ENCODE measurements around the gene LDLRAD3. TPM values are rescaled to one million over a fixed set of nuclear protein-coding genes. Genes with fewer than 3 reads are reported as not detected.

LDLRAD3 gene
- total RNA-seq, 1 donor from 2014 or later, result 18.2 TPM

- H3K27ac Mint-ChIP-seq (ENCODE audit: unreplicated experiment), result no peak overlapping the region
- no peak for TF ChIP-seq CTCF (IDR thresholded peaks at IDR 0.05)
- H3K9me3 Mint-ChIP-seq (ENCODE audit: unreplicated experiment), result peaks cover 16% of the 10 kb centered on the region
- peaks cover 22% of the 10 kb centered on the region for H3K36me3 Mint-ChIP-seq (ENCODE audit: unreplicated experiment)
- no peak for DNase-seq (ENCODE audit: extremely low spot score, unreplicated experiment)
- H3K4me3 Mint-ChIP-seq (ENCODE audit: unreplicated experiment), result no peak overlapping the region
- H3K27me3 Mint-ChIP-seq (ENCODE audit: unreplicated experiment), result no peaks in the 10 kb centered on the region
- H3K4me1 Mint-ChIP-seq (ENCODE audit: unreplicated experiment), result peaks cover 8% of the 10 kb centered on the region
Measured at GRCh38 chr11:36116161-36116560, 172.3 kb downstream of the LDLRAD3 start.

GRCh38 chr11:36118084-36118483, 174.2 kb downstream of the LDLRAD3 start:
- no peaks in the 10 kb centered on the region for H3K27me3 Mint-ChIP-seq (ENCODE audit: unreplicated experiment)
- no peak overlapping the region for H3K27ac Mint-ChIP-seq (ENCODE audit: unreplicated experiment)
- peaks cover 8% of the 10 kb centered on the region for H3K9me3 Mint-ChIP-seq (ENCODE audit: unreplicated experiment)
- H3K4me1 Mint-ChIP-seq (ENCODE audit: unreplicated experiment), result peaks cover 11% of the 10 kb centered on the region
- no peak for DNase-seq (ENCODE audit: extremely low spot score, unreplicated experiment)
- no peak for TF ChIP-seq CTCF (IDR thresholded peaks at IDR 0.05)
- peaks cover 12% of the 10 kb centered on the region for H3K36me3 Mint-ChIP-seq (ENCODE audit: unreplicated experiment)
- H3K4me3 Mint-ChIP-seq (ENCODE audit: unreplicated experiment), result no peak overlapping the region

- Mint-ChIP-seq H3K27ac (ENCODE audit: unreplicated experiment) (no peak overlapping the region), H3K36me3 (ENCODE audit: unreplicated experiment) (peaks cover 5% of the 10 kb centered on the region), H3K27me3 (ENCODE audit: unreplicated experiment) (no peaks in the 10 kb centered on the region), H3K4me1 (ENCODE audit: unreplicated experiment) (peaks cover 14% of the 10 kb centered on the region), H3K4me3 (ENCODE audit: unreplicated experiment) (no peak overlapping the region), H3K9me3 (ENCODE audit: unreplicated experiment) (peaks cover 6% of the 10 kb centered on the region)
- DNase-seq (ENCODE audit: extremely low spot score, unreplicated experiment), result no peak
- no peak for TF ChIP-seq CTCF (IDR thresholded peaks at IDR 0.05)
Measured at GRCh38 chr11:36119300-36119699, 175.4 kb downstream of the LDLRAD3 start.

GRCh38 chr11:36121054-36121453, 177.2 kb downstream of the LDLRAD3 start:
- no peaks in the 10 kb centered on the region for H3K36me3 Mint-ChIP-seq (ENCODE audit: unreplicated experiment)
- DNase-seq (ENCODE audit: extremely low spot score, unreplicated experiment), result no peak
- H3K4me3 Mint-ChIP-seq (ENCODE audit: unreplicated experiment), result no peak overlapping the region
- H3K4me1 Mint-ChIP-seq (ENCODE audit: unreplicated experiment), result peaks cover 14% of the 10 kb centered on the region
- TF ChIP-seq CTCF (IDR thresholded peaks at IDR 0.05), result no peak
- H3K9me3 Mint-ChIP-seq (ENCODE audit: unreplicated experiment), result no peaks in the 10 kb centered on the region
- H3K27me3 Mint-ChIP-seq (ENCODE audit: unreplicated experiment), result no peaks in the 10 kb centered on the region
- no peak overlapping the region for H3K27ac Mint-ChIP-seq (ENCODE audit: unreplicated experiment)

GRCh38 chr11:36122671-36123070, 178.8 kb downstream of the LDLRAD3 start:
- Mint-ChIP-seq H3K27me3 (ENCODE audit: unreplicated experiment) (no peaks in the 10 kb centered on the region), H3K36me3 (ENCODE audit: unreplicated experiment) (no peaks in the 10 kb centered on the region), H3K4me1 (ENCODE audit: unreplicated experiment) (peaks cover 18% of the 10 kb centered on the region), H3K27ac (ENCODE audit: unreplicated experiment) (no peak overlapping the region), H3K4me3 (ENCODE audit: unreplicated experiment) (no peak overlapping the region), H3K9me3 (ENCODE audit: unreplicated experiment) (no peaks in the 10 kb centered on the region)
- no peak for DNase-seq (ENCODE audit: extremely low spot score, unreplicated experiment)
- TF ChIP-seq CTCF (IDR thresholded peaks at IDR 0.05), result no peak
